ENCODE results near the gene CCDC38.
A peak's percentile ranks its signal among the peaks of the same experiment; 100 is the strongest.
"Not testable (repeated sequence)": the region's sequence is repeated elsewhere in the genome, so short reads cannot be mapped to it uniquely, and the experiment has no call there.

The CCDC38 gene

GRCh38 chr12:95942524-95943329, at the start of gene CCDC38:
Gene CCDC38, minus strand, starts transcription at chr12:95942614. Its CDS starts 6,105 bp downstream, at chr12:95936509.
- DNase-seq (ENCODE audit: low spot score): peak; percentile 94

DNA sequence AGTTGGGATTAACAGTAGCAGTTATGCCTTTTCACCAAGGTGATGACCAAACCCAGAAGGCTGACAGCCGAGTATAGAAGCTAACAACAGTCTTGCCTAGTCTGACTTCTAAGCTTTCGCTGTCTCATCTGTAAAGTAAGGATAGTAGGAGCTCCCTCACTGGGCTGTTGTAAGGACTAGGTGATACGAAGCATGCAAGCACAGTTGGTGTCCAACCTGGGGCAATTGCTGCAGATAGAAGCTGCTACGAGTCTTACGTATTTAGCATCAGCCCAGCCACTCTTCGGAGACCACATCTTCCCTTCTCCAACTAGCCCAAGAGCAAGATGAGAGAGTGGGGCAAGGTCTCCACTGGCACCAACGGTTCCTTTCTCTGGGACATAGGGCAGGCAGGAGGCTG, 47.7 kb upstream of the CCDC38 start:
- no peak for DNase-seq (ENCODE audit: low spot score)

GRCh38 chr12:95989504-95990123, 47.2 kb upstream of the CCDC38 start:
- no peak for DNase-seq (ENCODE audit: low spot score)

DNA sequence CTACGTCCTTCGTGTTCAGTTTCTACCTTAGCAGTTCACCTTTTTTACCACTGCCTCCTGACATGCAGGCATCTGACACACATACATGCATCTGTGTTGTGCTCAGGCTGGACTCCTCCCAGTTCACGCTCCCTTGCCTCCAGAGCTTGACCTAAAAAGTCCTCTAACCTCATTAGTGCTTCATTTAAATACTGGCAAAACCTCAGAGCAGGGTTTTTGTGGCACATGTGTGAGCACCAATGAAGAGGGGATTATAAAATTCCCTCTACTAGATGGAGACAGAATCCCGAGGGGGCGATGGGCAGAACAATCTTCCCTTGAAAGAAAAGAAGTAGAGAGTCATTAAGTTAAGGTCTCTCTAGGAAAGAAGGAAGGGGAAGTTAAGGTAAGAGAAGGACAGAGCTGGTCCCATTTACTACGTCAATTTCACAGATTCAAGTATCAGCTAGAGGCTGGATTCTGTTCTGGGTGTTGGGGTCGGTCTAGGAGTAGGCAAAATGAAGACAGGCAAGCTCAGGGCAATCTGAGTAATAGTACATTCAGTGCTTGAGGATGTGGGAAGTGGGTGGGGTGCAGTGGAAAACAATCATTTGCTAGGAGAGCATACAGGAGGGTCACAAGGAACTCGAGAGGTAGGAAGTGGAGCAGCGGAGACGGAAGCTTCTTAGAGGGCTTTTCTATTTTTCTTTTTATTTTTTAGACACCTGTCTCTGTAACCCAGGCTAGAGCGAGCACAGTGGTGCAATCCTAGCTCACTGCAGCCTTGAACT, 46.3 kb upstream of the CCDC38 start:
- no peak for DNase-seq (ENCODE audit: low spot score)

- DNase-seq (ENCODE audit: low spot score): no peak
Observed at GRCh38 chr12:95986635-95987570, 44.5 kb upstream of the CCDC38 start.

DNA sequence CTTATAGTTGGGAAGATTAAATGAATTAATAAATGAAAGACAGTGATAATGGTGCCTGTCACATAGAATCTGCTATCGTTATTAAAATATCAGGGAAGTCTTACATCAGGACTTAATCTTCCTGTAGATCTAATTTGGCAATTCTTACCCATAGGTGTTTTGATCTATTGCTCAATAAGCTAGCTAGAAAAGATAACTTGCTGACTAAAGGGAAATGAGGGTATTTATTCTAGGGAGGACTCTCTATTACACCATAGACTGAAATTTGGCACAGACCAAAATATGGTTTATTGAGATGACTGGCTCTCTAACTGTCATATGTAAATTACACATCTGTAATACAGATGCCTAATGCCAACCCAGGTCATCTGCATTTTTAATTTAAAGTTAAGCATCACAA, 42.3 kb upstream of the CCDC38 start:
- DNase-seq (ENCODE audit: low spot score): no peak

DNA sequence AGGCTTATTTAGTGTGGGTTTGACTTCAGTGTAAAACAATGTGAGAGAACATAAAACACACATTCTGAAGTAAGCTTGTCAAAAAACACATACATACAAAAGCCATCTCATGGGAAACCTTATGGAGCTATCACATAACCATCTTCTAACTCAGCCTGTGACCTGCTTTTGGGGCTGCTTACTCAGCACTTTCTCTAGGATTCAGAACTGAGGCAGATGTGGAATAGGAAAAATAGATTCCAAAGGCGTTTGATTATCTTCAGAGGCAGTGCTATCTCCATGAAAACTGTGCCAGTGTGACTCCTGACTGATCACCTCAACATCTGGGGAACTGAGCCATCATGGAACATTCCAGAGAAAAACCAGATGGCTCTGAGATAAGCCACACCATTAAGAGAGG, 40.2 kb upstream of the CCDC38 start:
- DNase-seq (ENCODE audit: low spot score): no peak

DNA sequence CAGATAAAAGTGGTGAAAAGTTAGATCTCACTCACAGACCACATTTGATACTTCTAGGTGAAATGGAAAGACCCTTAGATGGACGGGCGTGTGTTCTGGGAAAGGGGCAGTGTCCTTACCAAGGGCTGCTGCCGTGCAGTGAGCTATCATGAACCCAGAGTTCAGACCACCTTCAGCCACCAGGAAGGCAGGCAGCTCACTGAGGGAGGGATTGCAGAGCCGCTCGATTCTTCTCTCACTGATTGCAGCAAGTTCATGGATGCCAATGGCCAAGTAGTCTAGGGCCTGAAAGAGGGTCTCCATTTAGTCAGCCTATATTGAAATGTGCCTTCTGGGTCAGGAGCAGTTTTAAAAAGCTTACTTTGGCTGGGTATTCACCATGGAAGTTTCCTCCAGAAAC, 38.0 kb upstream of the CCDC38 start:
- DNase-seq (ENCODE audit: low spot score): no peak

GRCh38 chr12:95978774-95979173, 36.4 kb upstream of the CCDC38 start:
- DNase-seq (ENCODE audit: low spot score): no peak

DNA sequence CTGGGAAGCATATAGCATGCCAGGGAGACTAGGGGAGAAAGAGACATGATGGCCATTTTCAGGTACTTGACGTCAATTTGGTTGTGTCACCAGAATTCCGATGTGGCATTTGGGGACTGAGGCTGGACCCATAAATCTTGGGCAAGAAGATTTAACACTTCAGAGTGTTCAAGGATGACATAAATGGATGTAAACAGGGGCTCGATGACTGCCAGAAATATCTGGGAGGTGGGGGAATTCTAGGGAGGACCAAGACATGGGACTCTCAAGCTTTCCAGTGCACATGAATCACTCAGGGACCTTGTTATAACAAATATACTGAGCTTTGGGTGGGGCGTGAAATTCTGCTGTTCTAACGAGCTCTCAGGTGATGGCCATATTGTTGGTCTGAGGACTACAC, 35.9 kb upstream of the CCDC38 start:
- no peak for DNase-seq (ENCODE audit: low spot score)

DNA sequence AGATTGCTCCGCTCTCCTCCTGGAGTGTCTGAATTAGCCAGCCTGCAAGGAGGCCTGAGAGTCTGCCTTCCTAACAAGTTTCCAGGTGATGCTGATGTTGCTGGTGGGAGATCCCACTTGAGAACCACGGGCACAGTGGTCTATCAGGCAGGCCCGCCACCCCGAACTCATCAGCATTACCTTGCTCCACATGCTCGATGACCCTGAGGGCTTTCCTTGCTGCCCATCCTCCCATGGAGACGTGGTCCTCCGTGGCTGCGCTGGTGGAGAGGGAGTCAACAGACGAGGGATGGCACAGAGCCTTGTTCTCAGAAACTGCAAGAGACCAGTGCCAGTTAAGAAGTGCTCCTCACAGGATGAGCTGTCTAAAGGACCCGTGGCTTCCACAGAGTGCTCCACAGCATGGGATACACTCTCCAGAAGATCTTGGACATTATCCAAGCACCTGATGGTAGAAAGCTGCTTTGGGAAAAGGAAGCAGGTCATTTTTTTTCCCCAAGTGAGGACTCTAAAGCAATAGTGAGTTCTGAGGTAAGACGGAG, 35.4 kb upstream of the CCDC38 start:
- no peak for DNase-seq (ENCODE audit: low spot score)

- DNase-seq (ENCODE audit: low spot score): no peak
Observed at GRCh38 chr12:95976416-95976832, 34.0 kb upstream of the CCDC38 start.

DNA sequence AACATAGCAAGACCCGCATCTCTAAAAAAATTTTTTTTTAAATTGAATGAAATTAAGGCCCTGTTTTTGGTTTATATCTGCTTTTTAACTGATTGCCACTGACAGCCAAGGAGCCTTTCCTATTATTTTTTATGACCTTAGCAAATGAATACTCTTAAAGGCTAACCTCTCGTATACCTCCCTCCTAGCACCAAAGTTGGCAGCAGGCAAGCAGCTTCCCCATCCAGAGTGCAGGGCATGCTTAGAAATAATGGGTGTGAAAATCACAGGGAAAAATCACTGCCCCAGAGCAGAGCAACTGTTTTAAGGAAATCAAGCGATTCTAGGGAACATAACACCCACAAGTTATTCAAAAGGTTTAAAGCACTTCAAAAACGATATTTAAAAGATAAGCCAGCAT, 33.1 kb upstream of the CCDC38 start:
- no peak for DNase-seq (ENCODE audit: low spot score)

- DNase-seq (ENCODE audit: low spot score): no peak
Observed at GRCh38 chr12:95974358-95974757, 31.9 kb upstream of the CCDC38 start.

- no peak for DNase-seq (ENCODE audit: low spot score)
Observed at GRCh38 chr12:95972832-95973456, 30.5 kb upstream of the CCDC38 start.

- DNase-seq (ENCODE audit: low spot score): no peak
Observed at GRCh38 chr12:95970905-95971304, 28.5 kb upstream of the CCDC38 start.

DNA sequence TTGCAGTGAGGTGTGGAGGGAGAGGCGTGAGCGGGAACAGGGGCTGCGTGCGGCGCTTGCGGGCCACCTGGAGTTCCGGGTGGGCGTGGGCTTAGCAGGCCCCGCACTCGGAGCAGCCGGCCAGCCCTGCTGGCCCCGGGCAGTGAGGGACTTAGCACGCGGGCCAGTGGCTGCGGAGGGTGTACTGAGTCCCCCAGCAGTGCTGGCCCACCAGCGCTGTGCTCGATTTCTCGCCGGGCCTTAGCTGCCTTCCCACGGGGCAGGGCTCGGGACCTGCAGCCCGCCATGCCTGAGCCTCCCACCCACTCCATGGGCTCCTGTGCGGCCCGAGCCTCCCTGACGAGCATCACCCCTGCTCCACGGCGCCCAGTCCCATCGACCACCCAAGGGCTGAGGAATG, 26.7 kb upstream of the CCDC38 start:
- not testable (repeated sequence) for DNase-seq (ENCODE audit: low spot score)

- no peak for DNase-seq (ENCODE audit: low spot score)
Observed at GRCh38 chr12:95967301-95967700, 24.9 kb upstream of the CCDC38 start.

- no peak for DNase-seq (ENCODE audit: low spot score)
Observed at GRCh38 chr12:95966287-95966870, 24.0 kb upstream of the CCDC38 start.

- DNase-seq (ENCODE audit: low spot score): no peak
Observed at GRCh38 chr12:95963096-95963495, 20.7 kb upstream of the CCDC38 start.

DNA sequence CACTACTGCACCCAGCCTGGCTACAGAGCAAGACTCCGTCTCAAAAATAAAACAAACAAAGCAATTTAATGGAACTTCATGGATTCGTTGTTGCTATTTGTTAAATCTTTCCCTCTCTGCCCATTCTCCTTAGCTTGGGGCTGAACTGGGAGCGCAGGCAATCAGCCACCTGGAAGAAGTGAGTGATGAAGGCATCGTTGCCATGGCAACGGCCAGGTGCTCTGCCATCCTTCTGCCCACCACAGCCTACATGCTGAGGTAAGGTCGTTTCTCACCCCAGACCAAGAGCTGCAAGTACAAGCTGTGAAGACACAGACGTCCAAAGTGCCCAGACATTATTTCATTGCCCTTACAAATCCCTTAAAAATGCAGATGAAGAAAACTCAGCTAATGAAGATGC, 19.8 kb upstream of the CCDC38 start:
- DNase-seq (ENCODE audit: low spot score): no peak

All from germinal center (tissue), 1 donor.